ENCODE measurements around the gene SCN9A.

SCN9A gene

DNA sequence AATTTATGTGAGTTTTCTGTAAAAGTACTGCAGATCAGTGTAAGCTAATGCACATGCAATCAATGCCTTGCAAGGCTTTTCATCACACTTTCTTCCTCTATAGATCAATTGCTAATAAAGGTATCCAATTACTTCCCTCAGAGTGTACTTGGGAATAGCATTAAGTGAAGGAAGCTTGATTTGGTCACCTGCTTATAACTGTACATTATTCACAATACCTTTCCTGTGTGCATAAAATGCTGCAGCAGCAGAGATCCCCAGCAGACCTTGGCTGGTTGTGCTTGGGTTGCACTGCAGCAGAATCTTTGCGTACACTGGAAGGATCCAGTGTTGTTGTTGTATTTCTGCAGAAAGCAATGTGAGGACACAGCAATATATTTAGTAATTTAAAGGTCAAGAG, 18.5 kb upstream of the SCN9A start:
- no peak for DNase-seq (ENCODE audit: low spot score)
- TF ChIP-seq, protein P1, sequence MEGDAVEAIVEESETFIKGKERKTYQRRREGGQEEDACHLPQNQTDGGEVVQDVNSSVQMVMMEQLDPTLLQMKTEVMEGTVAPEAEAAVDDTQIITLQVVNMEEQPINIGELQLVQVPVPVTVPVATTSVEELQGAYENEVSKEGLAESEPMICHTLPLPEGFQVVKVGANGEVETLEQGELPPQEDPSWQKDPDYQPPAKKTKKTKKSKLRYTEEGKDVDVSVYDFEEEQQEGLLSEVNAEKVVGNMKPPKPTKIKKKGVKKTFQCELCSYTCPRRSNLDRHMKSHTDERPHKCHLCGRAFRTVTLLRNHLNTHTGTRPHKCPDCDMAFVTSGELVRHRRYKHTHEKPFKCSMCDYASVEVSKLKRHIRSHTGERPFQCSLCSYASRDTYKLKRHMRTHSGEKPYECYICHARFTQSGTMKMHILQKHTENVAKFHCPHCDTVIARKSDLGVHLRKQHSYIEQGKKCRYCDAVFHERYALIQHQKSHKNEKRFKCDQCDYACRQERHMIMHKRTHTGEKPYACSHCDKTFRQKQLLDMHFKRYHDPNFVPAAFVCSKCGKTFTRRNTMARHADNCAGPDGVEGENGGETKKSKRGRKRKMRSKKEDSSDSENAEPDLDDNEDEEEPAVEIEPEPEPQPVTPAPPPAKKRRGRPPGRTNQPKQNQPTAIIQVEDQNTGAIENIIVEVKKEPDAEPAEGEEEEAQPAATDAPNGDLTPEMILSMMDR (conservative IDR thresholded peaks at IDR 0.05; ENCODE audit: low read depth) = no peak
- POLR2A ChIA-PET (ENCODE audit: low non-redundant PET) = no interaction called here
- CTCF ChIA-PET = interaction anchor here (0.6 kb wide), 1 partner anchor 45 kb away, joined by 3 read pairs; no protein-coding TSS in a partner anchor
- H3K27ac ChIP-seq = no peak overlapping the region

DNA sequence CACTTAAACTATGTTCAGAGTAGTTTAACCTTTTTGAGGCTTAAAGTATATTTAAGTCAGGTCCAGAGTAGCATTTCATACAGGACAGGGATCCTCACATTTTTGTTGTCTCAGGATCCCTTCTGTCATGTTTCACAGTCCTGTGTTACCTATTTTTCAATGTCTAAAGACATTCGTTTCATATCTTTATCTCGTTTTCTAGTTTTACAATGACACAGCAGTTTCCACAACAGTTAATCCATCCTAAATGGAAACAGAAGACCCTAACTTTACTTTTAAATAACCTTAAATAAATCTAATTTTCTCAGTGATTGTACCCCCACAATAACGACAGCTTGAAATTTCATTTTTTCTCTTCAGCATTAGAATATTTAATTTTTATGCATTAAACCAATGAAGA, 17.3 kb upstream of the SCN9A start:
- TF ChIP-seq, protein P1 (conservative IDR thresholded peaks at IDR 0.05; ENCODE audit: low read depth) = no peak
- DNase-seq (ENCODE audit: low spot score) = no peak
- ChIA-PET CTCF (no interaction called here), POLR2A (ENCODE audit: low non-redundant PET) (no interaction called here)
- H3K27ac ChIP-seq = no peak overlapping the region

DNA sequence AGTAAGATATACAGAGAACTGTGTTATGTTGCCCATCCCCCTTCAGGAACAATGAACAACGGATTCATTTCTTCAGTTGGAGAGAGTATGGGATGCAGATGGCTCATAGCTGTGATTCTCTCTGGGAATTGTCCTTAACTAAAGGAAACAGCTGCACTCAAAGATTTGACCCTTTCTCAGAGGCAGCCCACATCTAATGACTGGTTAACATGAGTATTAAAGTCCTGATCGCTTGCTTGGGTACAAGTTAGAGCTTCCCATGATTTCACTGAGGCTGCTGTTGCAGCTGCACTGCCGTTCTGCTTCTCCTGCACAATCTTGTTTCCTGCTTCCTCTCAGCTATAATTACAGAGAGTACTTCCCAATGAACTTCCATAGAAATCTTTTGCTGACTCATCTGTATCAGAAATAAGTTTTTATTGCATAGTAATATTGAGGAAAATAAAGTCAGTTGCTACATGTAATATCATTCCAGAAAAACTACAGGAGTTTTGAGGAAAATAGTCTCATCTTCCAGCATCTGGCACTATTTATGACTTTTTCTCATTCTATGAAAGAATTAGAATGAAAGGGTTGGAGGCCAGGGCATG, 12.8 kb upstream of the SCN9A start:
- POLR2A ChIA-PET (ENCODE audit: low non-redundant PET) = no interaction called here
- TF ChIP-seq, protein P1 (conservative IDR thresholded peaks at IDR 0.05; ENCODE audit: low read depth) = no peak
- DNase-seq (ENCODE audit: low spot score) = no peak
- CTCF ChIA-PET = no interaction called here
- no peak overlapping the region for H3K27ac ChIP-seq

DNA sequence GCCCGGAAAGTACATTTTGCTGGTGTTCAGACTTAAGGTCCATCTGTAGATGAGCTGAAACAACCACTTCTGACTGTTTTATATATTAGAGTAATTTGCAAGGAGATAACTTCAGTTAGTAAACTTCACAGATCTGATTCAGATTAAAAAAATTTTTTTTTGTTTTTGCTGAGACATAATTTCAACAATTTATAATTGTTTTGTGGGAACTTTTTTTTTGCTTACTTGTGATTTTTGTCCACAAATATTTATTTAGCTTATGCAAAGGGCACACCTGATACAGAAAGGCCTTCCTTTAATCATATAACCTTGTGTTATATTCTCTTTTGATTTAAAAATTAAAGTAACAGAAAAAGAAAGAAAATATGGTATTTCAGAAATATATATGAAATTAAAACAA, 9.6 kb upstream of the SCN9A start:
- DNase-seq (ENCODE audit: low spot score) = no peak
- ChIA-PET POLR2A (ENCODE audit: low non-redundant PET) (no interaction called here), CTCF (interaction anchor here (0.7 to 1.1 kb wide), 8 partner anchors 11 to 522 kb away, joined by 3 to 4 read pairs (median 3); no protein-coding TSS in a partner anchor)
- TF ChIP-seq, protein P1 (conservative IDR thresholded peaks at IDR 0.05; ENCODE audit: low read depth) = no peak
- H3K27ac ChIP-seq = no peak overlapping the region

GRCh38 chr2:166384774-166385173, 9.0 kb upstream of the SCN9A start:
- TF ChIP-seq, protein P1 (conservative IDR thresholded peaks at IDR 0.05; ENCODE audit: low read depth) = peak; percentile 47; the same call in 1 of the 2 replicates
- ChIA-PET POLR2A (ENCODE audit: low non-redundant PET) (no interaction called here), CTCF (interaction anchor here (0.7 to 1.1 kb wide), 8 partner anchors 11 to 521 kb away, joined by 3 to 4 read pairs (median 3); no protein-coding TSS in a partner anchor)
- no peak overlapping the region for H3K27ac ChIP-seq
- DNase-seq (ENCODE audit: low spot score) = peak; percentile 36

DNA sequence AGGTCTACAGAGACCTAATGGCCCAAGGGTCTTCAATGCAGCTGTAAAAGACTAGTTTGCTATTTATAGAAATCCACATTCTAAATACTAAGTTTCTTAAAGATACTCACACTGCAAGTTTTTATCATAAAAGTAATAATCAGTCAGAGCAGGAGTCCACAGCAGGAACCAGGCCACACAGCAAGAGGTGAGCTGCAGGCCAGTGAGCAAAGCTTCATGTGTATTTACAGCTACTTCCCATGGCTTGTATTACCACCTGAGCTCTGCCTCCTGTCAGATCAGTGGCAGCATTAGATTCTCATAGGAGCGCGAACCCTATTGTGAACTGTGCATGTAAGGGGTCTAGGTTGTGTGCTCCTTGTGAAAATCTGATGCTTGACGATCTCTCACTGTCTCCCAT, 6.7 kb upstream of the SCN9A start:
- POLR2A ChIA-PET (ENCODE audit: low non-redundant PET) = no interaction called here
- CTCF ChIA-PET = no interaction called here
- DNase-seq (ENCODE audit: low spot score) = no peak
- H3K27ac ChIP-seq = no peak overlapping the region
- TF ChIP-seq, protein P1 (conservative IDR thresholded peaks at IDR 0.05; ENCODE audit: low read depth) = no peak
